Stomach (tissue), 4 donors: ENCODE data around the gene CYBB.

Experiments
- CTCF ChIP-seq, 7 experiments: fragments of 450-650 bp in 4 of 7; fragments of 200-600 bp in 3 of 7; sonication (generic) in 3 of 7; IDR thresholded peaks; one replicate each; pipeline ENCODE4 v1.5.1; 2016 to 2019; ENCODE audit warnings: antibody characterized with exemption in 7 of 7, control low read depth in 2 of 7, mild to moderate bottlenecking in 1 of 7
- EP300 ChIP-seq: sonication (generic); formaldehyde crosslinking; IDR thresholded peaks from one replicate; pipeline ENCODE4 v1.6.1; 2017; ENCODE audit warnings: antibody characterized with exemption
- POLR2A ChIP-seq, 4 donors: fragments of 450-650 bp; IDR thresholded peaks; one replicate each; pipeline ENCODE4 v1.6.1; 2016; ENCODE audit warnings: antibody characterized with exemption in 4 of 4, control low read depth in 2 of 4, mild to moderate bottlenecking in 1 of 4, moderate library complexity in 1 of 4
- POLR2AphosphoS5 ChIP-seq, 3 donors: sonication (generic); formaldehyde crosslinking; IDR thresholded peaks; one replicate each; pipeline ENCODE4 v1.6.1; 2016; ENCODE audit warnings: antibody characterized with exemption in 3 of 3

GRCh38 chrX:37763400-37763799 is 16.5 kb upstream of the CYBB start:
- TF ChIP-seq POLR2AphosphoS5 (IDR thresholded peaks at IDR 0.05): no peak
- TF ChIP-seq CTCF (IDR thresholded peaks at IDR 0.05): no peak
- TF ChIP-seq EP300: no peak
- TF ChIP-seq POLR2A (IDR thresholded peaks at IDR 0.05): no peak
